ENCODE data around the gene MYO1B.

The MYO1B gene

DNA sequence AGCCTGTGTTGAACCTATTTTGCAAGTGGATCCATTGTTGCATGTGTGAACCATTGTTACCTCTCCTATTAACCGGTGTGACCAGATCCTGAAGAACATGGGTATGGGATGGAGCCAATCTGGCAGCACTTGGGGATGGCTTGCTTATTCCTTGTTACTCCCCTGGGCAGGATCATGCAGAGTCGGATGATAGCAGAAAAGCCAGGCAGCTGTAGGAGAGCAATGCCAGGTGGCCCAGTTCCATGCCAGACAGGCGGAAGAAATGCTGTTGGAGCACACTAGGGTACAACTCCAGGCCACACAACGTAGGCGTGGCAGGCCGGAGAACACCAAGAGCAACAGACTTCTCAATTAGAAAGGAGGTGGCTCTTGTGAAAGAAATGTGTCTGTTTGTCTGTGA is 16.3 kb upstream of the MYO1B start:
- Histone ChIP-seq H3K9ac (ENCODE audit: low read length) (no peak overlapping the region), H3K27me3 (ENCODE audit: insufficient read depth, low read length) (no peaks in the 10 kb centered on the region), H4K20me1 (ENCODE audit: insufficient read depth, low read length) (no peaks in the 10 kb centered on the region), H3K4me3 (ENCODE audit: low read depth, low read length, poor library complexity, severe bottlenecking) (no peak overlapping the region), H2AFZ (ENCODE audit: low read length) (no peak overlapping the region), H3K4me2 (ENCODE audit: low read length) (no peak overlapping the region), H3K4me1 (ENCODE audit: insufficient read depth, low read length, severe bottlenecking) (no peaks in the 10 kb centered on the region), H3K9me3 (ENCODE audit: low read length) (no peaks in the 10 kb centered on the region), H3K79me2 (ENCODE audit: insufficient read depth, low read length) (no peaks in the 10 kb centered on the region), H3K9me2 (ENCODE audit: low read depth, low read length) (no peaks in the 10 kb centered on the region), H3K27ac (ENCODE audit: low read depth, low read length, poor library complexity, severe bottlenecking) (no peak overlapping the region), H3K36me3 (ENCODE audit: insufficient read depth, low read length) (no peaks in the 10 kb centered on the region), H3F3A (ENCODE audit: insufficient read depth, low read length) (no peaks in the 10 kb centered on the region)
- TF ChIP-seq EZH2 (IDR thresholded peaks at IDR 0.05; ENCODE audit: borderline replicate concordance, low read length): no peak
- TF ChIP-seq, protein P1, sequence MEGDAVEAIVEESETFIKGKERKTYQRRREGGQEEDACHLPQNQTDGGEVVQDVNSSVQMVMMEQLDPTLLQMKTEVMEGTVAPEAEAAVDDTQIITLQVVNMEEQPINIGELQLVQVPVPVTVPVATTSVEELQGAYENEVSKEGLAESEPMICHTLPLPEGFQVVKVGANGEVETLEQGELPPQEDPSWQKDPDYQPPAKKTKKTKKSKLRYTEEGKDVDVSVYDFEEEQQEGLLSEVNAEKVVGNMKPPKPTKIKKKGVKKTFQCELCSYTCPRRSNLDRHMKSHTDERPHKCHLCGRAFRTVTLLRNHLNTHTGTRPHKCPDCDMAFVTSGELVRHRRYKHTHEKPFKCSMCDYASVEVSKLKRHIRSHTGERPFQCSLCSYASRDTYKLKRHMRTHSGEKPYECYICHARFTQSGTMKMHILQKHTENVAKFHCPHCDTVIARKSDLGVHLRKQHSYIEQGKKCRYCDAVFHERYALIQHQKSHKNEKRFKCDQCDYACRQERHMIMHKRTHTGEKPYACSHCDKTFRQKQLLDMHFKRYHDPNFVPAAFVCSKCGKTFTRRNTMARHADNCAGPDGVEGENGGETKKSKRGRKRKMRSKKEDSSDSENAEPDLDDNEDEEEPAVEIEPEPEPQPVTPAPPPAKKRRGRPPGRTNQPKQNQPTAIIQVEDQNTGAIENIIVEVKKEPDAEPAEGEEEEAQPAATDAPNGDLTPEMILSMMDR (IDR thresholded peaks at IDR 0.05; ENCODE audit: low read length): no peak

DNA sequence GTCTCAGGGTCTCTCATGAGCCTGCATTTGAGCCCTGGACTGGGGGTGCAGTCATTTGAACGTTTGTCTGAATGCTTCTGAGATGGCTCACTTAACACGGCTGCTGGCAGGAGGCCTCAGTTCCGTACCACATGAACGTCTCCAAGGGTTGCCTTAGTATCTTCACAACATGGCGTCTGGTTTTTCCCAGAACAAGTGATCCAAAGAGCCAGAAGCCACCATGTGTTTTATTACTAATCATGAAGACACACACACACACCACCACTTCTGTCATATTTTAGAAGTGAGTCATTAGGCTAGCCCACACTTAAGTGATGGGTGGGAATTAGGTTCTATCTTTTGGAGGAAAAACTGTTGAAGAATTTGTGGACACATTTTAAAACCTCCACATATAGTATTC is 15.0 kb upstream of the MYO1B start:
- H3K9ac ChIP-seq (ENCODE audit: low read length): no peak overlapping the region
- no peak overlapping the region for H3K4me3 ChIP-seq (ENCODE audit: low read depth, low read length, poor library complexity, severe bottlenecking)
- no peak overlapping the region for H3K27ac ChIP-seq (ENCODE audit: low read depth, low read length, poor library complexity, severe bottlenecking)
- no peaks in the 10 kb centered on the region for H3K9me2 ChIP-seq (ENCODE audit: low read depth, low read length)
- no peaks in the 10 kb centered on the region for H3K36me3 ChIP-seq (ENCODE audit: insufficient read depth, low read length)
- no peak overlapping the region for H2AFZ ChIP-seq (ENCODE audit: low read length)
- H3K79me2 ChIP-seq (ENCODE audit: insufficient read depth, low read length): no peaks in the 10 kb centered on the region
- no peaks in the 10 kb centered on the region for H4K20me1 ChIP-seq (ENCODE audit: insufficient read depth, low read length)
- H3K9me3 ChIP-seq (ENCODE audit: low read length): no peaks in the 10 kb centered on the region
- no peaks in the 10 kb centered on the region for H3K4me1 ChIP-seq (ENCODE audit: insufficient read depth, low read length, severe bottlenecking)
- no peaks in the 10 kb centered on the region for H3F3A ChIP-seq (ENCODE audit: insufficient read depth, low read length)
- no peak overlapping the region for H3K4me2 ChIP-seq (ENCODE audit: low read length)
- H3K27me3 ChIP-seq (ENCODE audit: insufficient read depth, low read length): no peaks in the 10 kb centered on the region
- TF ChIP-seq, protein P1 (IDR thresholded peaks at IDR 0.05; ENCODE audit: low read length): no peak
- no peak for TF ChIP-seq EZH2 (IDR thresholded peaks at IDR 0.05; ENCODE audit: borderline replicate concordance, low read length)

DNA sequence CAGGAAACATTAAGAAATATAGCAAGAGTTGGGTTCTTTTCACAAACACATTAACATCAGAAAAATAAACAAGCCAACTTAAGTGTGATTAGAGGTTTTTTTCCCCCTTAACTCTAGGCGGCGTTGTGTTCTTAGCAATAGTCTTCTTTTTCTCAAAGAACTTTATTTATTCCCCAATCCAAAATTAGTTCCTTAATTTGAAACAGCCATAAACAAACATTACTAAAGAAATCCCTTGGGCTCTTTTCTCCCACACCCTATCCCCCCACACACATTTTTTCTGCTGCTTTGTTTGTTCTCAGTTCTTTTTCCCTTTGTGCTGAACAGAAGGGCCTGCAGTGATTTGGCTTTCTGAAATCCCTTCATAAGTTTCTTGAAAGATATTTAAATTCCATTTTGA is 13.2 kb upstream of the MYO1B start:
- Histone ChIP-seq H3K9me2 (ENCODE audit: low read depth, low read length) (no peaks in the 10 kb centered on the region), H3K4me2 (ENCODE audit: low read length) (no peak overlapping the region), H3K4me1 (ENCODE audit: insufficient read depth, low read length, severe bottlenecking) (no peaks in the 10 kb centered on the region), H3K27ac (ENCODE audit: low read depth, low read length, poor library complexity, severe bottlenecking) (no peak overlapping the region), H3F3A (ENCODE audit: insufficient read depth, low read length) (no peaks in the 10 kb centered on the region), H3K36me3 (ENCODE audit: insufficient read depth, low read length) (no peaks in the 10 kb centered on the region), H3K79me2 (ENCODE audit: insufficient read depth, low read length) (no peaks in the 10 kb centered on the region), H3K27me3 (ENCODE audit: insufficient read depth, low read length) (no peaks in the 10 kb centered on the region), H3K9ac (ENCODE audit: low read length) (no peak overlapping the region), H2AFZ (ENCODE audit: low read length) (no peak overlapping the region), H3K4me3 (ENCODE audit: low read depth, low read length, poor library complexity, severe bottlenecking) (no peak overlapping the region), H4K20me1 (ENCODE audit: insufficient read depth, low read length) (no peaks in the 10 kb centered on the region), H3K9me3 (ENCODE audit: low read length) (no peaks in the 10 kb centered on the region)
- TF ChIP-seq, protein P1 (IDR thresholded peaks at IDR 0.05; ENCODE audit: low read length): peak; percentile 46
- no peak for TF ChIP-seq EZH2 (IDR thresholded peaks at IDR 0.05; ENCODE audit: borderline replicate concordance, low read length)
